Fibroblast of lung (primary cell): Measurements from ENCODE around the gene CD101. TPM values are rescaled to one million over a fixed set of nuclear protein-coding genes. Genes with fewer than 3 reads are reported as not detected.

Experiments used
- DNase-seq, 2 donors: peaks; one replicate each; pipeline versions ENCODE4 v3.0.0 to v3.0.0-alpha.2; 2010; ENCODE audit warnings: low read depth in 2 of 2
- H2AFZ ChIP-seq: 2 replicates; pipeline ENCODE4 v1.5.1; 2012; ENCODE audit warnings: low read length, control low read depth, inconsistent platforms
- H3K27ac ChIP-seq: 2 replicates; pipeline ENCODE4 v1.5.1; 2011; ENCODE audit warnings: low read length, control low read depth; ENCODE audit not compliant: insufficient read depth
- H3K27me3 ChIP-seq: 2 replicates; pipeline ENCODE4 v1.5.1; 2011; ENCODE audit warnings: mild to moderate bottlenecking, low read length; ENCODE audit not compliant: control insufficient read depth, insufficient read depth
- H3K36me3 ChIP-seq: 2 replicates; pipeline ENCODE4 v1.5.1; 2011; ENCODE audit warnings: low read length; ENCODE audit not compliant: control insufficient read depth, insufficient read depth
- H3K4me1 ChIP-seq: 2 replicates; pipeline ENCODE4 v1.5.1; 2011; ENCODE audit warnings: low read length; ENCODE audit not compliant: control insufficient read depth, insufficient read depth; ENCODE audit errors: extremely low read depth
- H3K4me2 ChIP-seq: 2 replicates; pipeline ENCODE4 v1.5.1; 2011; ENCODE audit warnings: low read length, control low read depth; ENCODE audit not compliant: insufficient read depth; ENCODE audit errors: extremely low read depth
- H3K4me3 ChIP-seq, 4 experiments: fragments of 200-600 bp in 1 of 4; sonication (generic) in 1 of 4; replicated peaks in 1 of 4; 2 replicates each; pipeline ENCODE4 v1.5.1; 2011 to 2016; ENCODE audit warnings: low read length in 4 of 4, low read depth in 3 of 4, mild to moderate bottlenecking in 3 of 4, control low read depth in 2 of 4, inconsistent platforms in 1 of 4, mixed read lengths in 1 of 4; ENCODE audit not compliant: insufficient read depth in 1 of 4; ENCODE audit errors: control extremely low read depth in 1 of 4
- H3K79me2 ChIP-seq: 2 replicates; pipeline ENCODE4 v1.5.1; 2012; ENCODE audit warnings: mild to moderate bottlenecking, low read length, inconsistent platforms; ENCODE audit not compliant: control insufficient read depth, insufficient read depth
- H3K9ac ChIP-seq: 2 replicates; pipeline ENCODE4 v1.5.1; 2011; ENCODE audit warnings: mild to moderate bottlenecking, low read length, control low read depth; ENCODE audit not compliant: insufficient read depth
- H3K9me3 ChIP-seq: 2 replicates; pipeline ENCODE4 v1.5.1; 2012; ENCODE audit warnings: low read depth, low read length; ENCODE audit not compliant: control insufficient read depth, insufficient read depth
- H4K20me1 ChIP-seq: 2 replicates; pipeline ENCODE4 v1.5.1; 2011; ENCODE audit warnings: low read length; ENCODE audit not compliant: control insufficient read depth, insufficient read depth; ENCODE audit errors: extremely low read depth
- CTCF ChIP-seq, 2 donors: IDR thresholded peaks in 1 of 2; conservative IDR thresholded peaks in 1 of 2; 1 replicate in 1 of 2; 2 replicates in 1 of 2; pipeline ENCODE4 v1.5.1; 2011 to 2012; ENCODE audit warnings: low read length in 2 of 2, control low read depth in 1 of 2, inconsistent platforms in 1 of 2, low read depth in 1 of 2, mild to moderate bottlenecking in 1 of 2
- EZH2 ChIP-seq: IDR thresholded peaks from 2 replicates; pipeline ENCODE4 v1.5.1; 2012; ENCODE audit warnings: low read length, control low read depth, mild to moderate bottlenecking; ENCODE audit errors: missing control alignments
- polyA plus RNA-seq, 2 donors: library from polyadenylated mRNA; depleted of rRNA in 1 of 2; stranded (reverse) in 1 of 2; unstranded in 1 of 2; fragments of >200 nt; gene quantifications; 2 replicates each; pipeline ENCODE4 v1.2.1, GENCODE V29; 2011 to 2012; ENCODE audit warnings: missing spikeins in 1 of 2
- total RNA-seq: library from RNA; depleted of rRNA; stranded (reverse); fragments of >200 nt; gene quantifications from 2 replicates; pipeline ENCODE4 v1.2.1, GENCODE V29; 2014

Gene CD101
- total and polyA plus RNA-seq, 2 donors (not counting 1 experiment from before 2014, with no cell fraction given): not detected

- no peaks in the 10 kb centered on the region for H4K20me1 ChIP-seq
- no peak overlapping the region for H2AFZ ChIP-seq
- no peak overlapping the region for H3K4me3 ChIP-seq
- TF ChIP-seq CTCF (conservative IDR thresholded peaks at IDR 0.05 in 1 of 2, IDR thresholded peaks at IDR 0.05 in 1 of 2; ENCODE audit: low read depth in 1 of 2, low read length in 2 of 2) (no peak), EZH2 (no peak)
- no peaks in the 10 kb centered on the region for H3K36me3 ChIP-seq
- no peak overlapping the region for H3K4me2 ChIP-seq
- H3K27ac ChIP-seq: no peak overlapping the region
- no peaks in the 10 kb centered on the region for H3K27me3 ChIP-seq
- H3K9ac ChIP-seq: no peak overlapping the region
- no peak for DNase-seq
- no peaks in the 10 kb centered on the region for H3K79me2 ChIP-seq
- H3K9me3 ChIP-seq: no peaks in the 10 kb centered on the region
- H3K4me1 ChIP-seq: no peaks in the 10 kb centered on the region
These were observed 42.7 kb downstream of the CD101 start for GRCh38 chr1:117044217-117044616.

DNA sequence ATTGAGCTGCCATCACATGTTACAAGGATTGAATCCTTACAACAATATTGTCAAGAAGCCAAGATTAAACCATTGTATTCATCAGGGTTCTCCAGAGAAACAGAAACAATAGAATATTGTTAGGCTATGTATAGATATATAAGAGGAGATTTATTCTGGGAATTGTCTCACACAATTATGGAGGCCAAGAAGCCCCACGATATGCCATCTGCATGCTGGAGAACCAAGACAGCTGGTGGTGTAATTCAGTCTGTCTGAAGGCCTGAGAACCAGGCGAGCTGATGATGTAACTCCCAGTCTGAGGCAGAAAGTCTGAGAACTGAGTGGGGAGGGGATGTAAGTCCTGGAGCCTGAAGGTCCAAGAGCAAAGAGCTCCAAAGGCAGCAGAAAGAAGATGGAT, 44.1 kb downstream of the CD101 start:
- no peaks in the 10 kb centered on the region for H3K79me2 ChIP-seq
- H3K36me3 ChIP-seq: no peaks in the 10 kb centered on the region
- H3K4me3 ChIP-seq: no peak overlapping the region
- H3K9me3 ChIP-seq: no peaks in the 10 kb centered on the region
- TF ChIP-seq CTCF (conservative IDR thresholded peaks at IDR 0.05 in 1 of 2, IDR thresholded peaks at IDR 0.05 in 1 of 2; ENCODE audit: low read depth in 1 of 2, low read length in 2 of 2) (no peak), EZH2 (no peak)
- H2AFZ ChIP-seq: no peak overlapping the region
- DNase-seq: no peak
- no peak overlapping the region for H3K9ac ChIP-seq
- H3K4me2 ChIP-seq: no peak overlapping the region
- H4K20me1 ChIP-seq: no peaks in the 10 kb centered on the region
- H3K27ac ChIP-seq: no peak overlapping the region
- no peaks in the 10 kb centered on the region for H3K4me1 ChIP-seq
- H3K27me3 ChIP-seq: no peaks in the 10 kb centered on the region

DNA sequence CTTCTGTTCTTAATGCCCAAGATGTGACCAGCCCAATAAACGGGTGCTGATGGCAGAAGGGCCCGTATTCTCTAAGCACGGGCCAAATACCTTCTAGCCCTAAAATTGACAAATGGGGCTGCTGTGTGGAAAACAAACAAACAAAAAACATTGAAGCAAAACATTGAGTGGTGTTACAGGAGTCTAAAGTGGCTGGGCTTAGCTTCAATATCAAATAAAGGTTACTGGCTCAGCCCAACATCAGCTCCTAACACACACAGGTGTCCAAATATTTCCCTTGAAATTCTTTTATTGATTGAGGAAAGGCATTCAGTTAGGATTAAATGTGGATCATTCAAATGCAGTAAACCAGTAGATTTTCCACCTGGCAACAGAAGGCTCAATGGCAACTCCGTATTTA, 45.2 kb downstream of the CD101 start:
- TF ChIP-seq CTCF (conservative IDR thresholded peaks at IDR 0.05 in 1 of 2, IDR thresholded peaks at IDR 0.05 in 1 of 2; ENCODE audit: low read depth in 1 of 2, low read length in 2 of 2) (no peak), EZH2 (no peak)
- H3K79me2 ChIP-seq: no peaks in the 10 kb centered on the region
- H3K9me3 ChIP-seq: no peaks in the 10 kb centered on the region
- no peaks in the 10 kb centered on the region for H4K20me1 ChIP-seq
- no peak overlapping the region for H3K27ac ChIP-seq
- H3K4me1 ChIP-seq: no peaks in the 10 kb centered on the region
- no peaks in the 10 kb centered on the region for H3K27me3 ChIP-seq
- no peak overlapping the region for H3K9ac ChIP-seq
- no peak overlapping the region for H2AFZ ChIP-seq
- DNase-seq: no peak
- H3K4me2 ChIP-seq: no peak overlapping the region
- H3K36me3 ChIP-seq: no peaks in the 10 kb centered on the region
- H3K4me3 ChIP-seq: no peak overlapping the region
